ENCODE data around the gene PTPRU.
"Not testable (repeated sequence)": the region's sequence is repeated elsewhere in the genome, so short reads cannot be mapped to it uniquely, and the experiment has no call there.

Gene PTPRU

GRCh38 chr1:29311352-29312030, 75.2 kb downstream of the PTPRU start:
- H4K20me1 ChIP-seq (ENCODE audit: low read depth, low read length): no peaks in the 10 kb centered on the region
- no peaks in the 10 kb centered on the region for H3K27me3 ChIP-seq (ENCODE audit: low read length)
- H3K9me3 ChIP-seq (ENCODE audit: insufficient read depth, low read length): no peaks in the 10 kb centered on the region
- no peak overlapping the region for H3K27ac ChIP-seq (ENCODE audit: low read depth, low read length)
- no peaks in the 10 kb centered on the region for H3K79me2 ChIP-seq (ENCODE audit: insufficient read depth, low read length)
- H3K36me3 ChIP-seq (ENCODE audit: low read length): no peaks in the 10 kb centered on the region
- TF ChIP-seq CTCF (IDR thresholded peaks at IDR 0.05; ENCODE audit: insufficient read depth, low read length, poor library complexity, severe bottlenecking): no peak
- no peak for TF ChIP-seq EZH2phosphoT487 (conservative IDR thresholded peaks at IDR 0.05; ENCODE audit: low read length)
- H3F3A ChIP-seq (ENCODE audit: insufficient read depth): no peaks in the 10 kb centered on the region
- H3K9ac ChIP-seq (ENCODE audit: low read length): no peak overlapping the region
- no peak overlapping the region for H3K4me2 ChIP-seq (ENCODE audit: low read depth, low read length, poor library complexity, severe bottlenecking)
- H2AFZ ChIP-seq (ENCODE audit: low read depth, low read length, severe bottlenecking): no peak overlapping the region
- H3K9me2 ChIP-seq (replicated peaks; ENCODE audit: insufficient read depth, low read length): no peaks in the 10 kb centered on the region
- H3K4me3 ChIP-seq (ENCODE audit: insufficient read depth, low read length, poor library complexity, severe bottlenecking): no peak overlapping the region

- Histone ChIP-seq H3K9me2 (replicated peaks; ENCODE audit: insufficient read depth, low read length) (no peaks in the 10 kb centered on the region), H3K4me2 (ENCODE audit: low read depth, low read length, poor library complexity, severe bottlenecking) (no peak overlapping the region), H3K9ac (ENCODE audit: low read length) (no peak overlapping the region), H4K20me1 (ENCODE audit: low read depth, low read length) (no peaks in the 10 kb centered on the region), H3K27me3 (ENCODE audit: low read length) (no peaks in the 10 kb centered on the region), H3K27ac (ENCODE audit: low read depth, low read length) (no peak overlapping the region), H3K79me2 (ENCODE audit: insufficient read depth, low read length) (no peaks in the 10 kb centered on the region), H3K4me3 (ENCODE audit: insufficient read depth, low read length, poor library complexity, severe bottlenecking) (no peak overlapping the region), H3K36me3 (ENCODE audit: low read length) (no peaks in the 10 kb centered on the region), H2AFZ (ENCODE audit: low read depth, low read length, severe bottlenecking) (no peak overlapping the region), H3K9me3 (ENCODE audit: insufficient read depth, low read length) (no peaks in the 10 kb centered on the region), H3F3A (ENCODE audit: insufficient read depth) (no peaks in the 10 kb centered on the region)
- no peak for TF ChIP-seq EZH2phosphoT487 (conservative IDR thresholded peaks at IDR 0.05; ENCODE audit: low read length)
- no peak for TF ChIP-seq CTCF (IDR thresholded peaks at IDR 0.05; ENCODE audit: insufficient read depth, low read length, poor library complexity, severe bottlenecking)
Observed at GRCh38 chr1:29312469-29313461, 76.4 kb downstream of the PTPRU start.

DNA sequence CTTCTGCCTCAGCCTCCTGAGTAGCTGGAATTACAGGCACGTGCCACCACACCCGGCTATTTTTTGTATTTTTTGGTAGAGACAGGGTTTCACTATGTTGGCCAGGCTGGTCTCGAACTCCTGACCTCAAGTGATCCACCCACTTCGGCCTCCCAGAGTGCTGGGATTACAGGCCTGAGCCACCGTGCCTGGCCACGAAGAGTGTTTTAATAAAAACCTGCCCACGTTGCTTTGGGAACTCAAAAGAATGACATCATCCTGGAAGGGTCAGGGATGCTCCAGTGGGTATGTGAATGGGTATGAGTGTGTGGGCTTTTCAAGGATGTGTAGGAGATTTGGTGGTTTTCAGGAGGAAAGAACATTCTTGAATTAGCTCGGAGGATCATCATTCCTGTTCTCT, 78.4 kb downstream of the PTPRU start:
- H3K9ac ChIP-seq (ENCODE audit: low read length); H3K4me3 ChIP-seq (ENCODE audit: insufficient read depth, low read length, poor library complexity, severe bottlenecking); H3K9me3 ChIP-seq (ENCODE audit: insufficient read depth, low read length); H3F3A ChIP-seq (ENCODE audit: insufficient read depth); H4K20me1 ChIP-seq (ENCODE audit: low read depth, low read length); H3K79me2 ChIP-seq (ENCODE audit: insufficient read depth, low read length); H3K27me3 ChIP-seq (ENCODE audit: low read length); H3K9me2 ChIP-seq (replicated peaks; ENCODE audit: insufficient read depth, low read length); H3K4me2 ChIP-seq (ENCODE audit: low read depth, low read length, poor library complexity, severe bottlenecking); H3K36me3 ChIP-seq (ENCODE audit: low read length); H3K27ac ChIP-seq (ENCODE audit: low read depth, low read length); H2AFZ ChIP-seq (ENCODE audit: low read depth, low read length, severe bottlenecking): not testable (repeated sequence)

DNA sequence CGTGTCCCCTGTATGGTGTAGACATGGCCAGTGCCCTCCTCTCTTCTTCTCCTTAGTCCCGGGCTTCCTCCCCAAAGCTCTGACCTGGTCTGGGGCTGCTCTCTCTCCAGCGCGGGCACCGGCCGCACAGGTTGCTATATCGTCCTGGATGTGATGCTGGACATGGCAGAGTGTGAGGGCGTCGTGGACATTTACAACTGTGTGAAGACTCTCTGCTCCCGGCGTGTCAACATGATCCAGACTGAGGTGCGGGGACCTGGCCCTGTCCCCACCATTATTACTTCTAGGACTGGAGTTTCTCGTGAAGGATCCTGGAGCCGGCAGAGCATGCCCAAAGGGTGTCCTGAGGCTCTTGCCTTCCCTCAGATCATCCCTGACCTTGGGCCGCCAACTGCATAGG, 78.9 kb downstream of the PTPRU start:
- Histone ChIP-seq H3K9me2 (replicated peaks; ENCODE audit: insufficient read depth, low read length) (no peaks in the 10 kb centered on the region), H3K9me3 (ENCODE audit: insufficient read depth, low read length) (no peaks in the 10 kb centered on the region), H4K20me1 (ENCODE audit: low read depth, low read length) (no peaks in the 10 kb centered on the region), H3K4me2 (ENCODE audit: low read depth, low read length, poor library complexity, severe bottlenecking) (no peak overlapping the region), H2AFZ (ENCODE audit: low read depth, low read length, severe bottlenecking) (no peak overlapping the region), H3K9ac (ENCODE audit: low read length) (no peak overlapping the region), H3K27ac (ENCODE audit: low read depth, low read length) (no peak overlapping the region), H3K4me3 (ENCODE audit: insufficient read depth, low read length, poor library complexity, severe bottlenecking) (no peak overlapping the region), H3F3A (ENCODE audit: insufficient read depth) (no peaks in the 10 kb centered on the region), H3K27me3 (ENCODE audit: low read length) (no peaks in the 10 kb centered on the region), H3K79me2 (ENCODE audit: insufficient read depth, low read length) (no peaks in the 10 kb centered on the region), H3K36me3 (ENCODE audit: low read length) (no peaks in the 10 kb centered on the region)
- no peak for TF ChIP-seq CTCF (IDR thresholded peaks at IDR 0.05; ENCODE audit: insufficient read depth, low read length, poor library complexity, severe bottlenecking)
- no peak for TF ChIP-seq EZH2phosphoT487 (conservative IDR thresholded peaks at IDR 0.05; ENCODE audit: low read length)
